ENCODE measurements around the gene TMEM134. TPM values are rescaled to one million over a fixed set of nuclear protein-coding genes. Genes with fewer than 3 reads are reported as not detected.
"Not testable (repeated sequence)": the region's sequence is repeated elsewhere in the genome, so short reads cannot be mapped to it uniquely, and the experiment has no call there.

TMEM134 gene
- total and polyA plus RNA-seq, 2 of the 4 experiments (the other 2 are of a cell fraction) = 12.5 to 55.0 TPM

DNA sequence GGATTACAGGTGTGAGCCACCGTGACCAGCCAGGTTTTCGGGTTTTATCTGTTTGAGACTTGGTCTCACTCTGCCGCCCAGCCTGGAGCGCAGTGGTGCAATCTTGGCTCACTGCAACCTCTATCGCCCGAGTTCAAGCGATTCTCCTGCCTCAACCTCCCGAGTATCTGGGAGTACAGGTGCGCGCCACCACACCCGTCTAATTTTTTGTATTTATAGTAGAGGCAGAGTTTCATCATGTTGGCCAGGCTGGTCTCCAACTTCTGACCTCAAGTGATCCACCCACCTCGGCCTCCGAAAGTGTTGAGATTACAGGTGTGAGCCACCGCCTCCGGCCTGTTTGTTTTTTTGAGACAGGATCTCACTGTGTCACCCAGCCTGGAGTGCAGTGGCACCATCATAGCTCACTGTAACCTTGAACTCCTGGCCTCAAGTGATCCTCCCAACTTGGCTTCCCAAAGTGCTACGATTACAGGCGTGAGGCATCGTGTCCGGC, 41.6 kb downstream of the TMEM134 start:
- peak overlapping the region; percentile 100 for H2AFZ ChIP-seq (replicated peaks; ENCODE audit: low read length, poor library complexity)
- H3K14ac ChIP-seq (replicated peaks; ENCODE audit: low read depth, low read length) = peak overlapping the region; percentile 98
- BruUV-seq (replicated peaks); ATAC-seq (ENCODE audit: low read depth); H3K9me3 ChIP-seq (ENCODE audit: control insufficient read depth, insufficient read depth, low read length); intact Hi-C loops (cut with micrococcal nuclease); H3K27me3 ChIP-seq (ENCODE audit: control insufficient read depth, insufficient read depth, low read length); DNase-seq; in situ Hi-C loops (cut with MboI; ENCODE audit: low sequenced_read_pairs); CTCF ChIA-PET; H2BK20ac ChIP-seq (ENCODE audit: low read depth, low read length); dilution Hi-C loops (cut with HindIII; ENCODE audit: low sequenced_read_pairs, unreplicated experiment); H3K18ac ChIP-seq (ENCODE audit: low read depth, low read length); H3K4me1 ChIP-seq (ENCODE audit: control insufficient read depth, insufficient read depth, low read length); H3K36me3 ChIP-seq (ENCODE audit: control insufficient read depth, insufficient read depth, low read length); H4K20me1 ChIP-seq (ENCODE audit: insufficient read depth, low read length); H3K9me1 ChIP-seq (ENCODE audit: insufficient read depth, low read length); POLR2A ChIA-PET (ENCODE audit: unreplicated experiment): not testable (repeated sequence)
- WGBS, 2 experiments (ENCODE audit: extremely low coverage in 2 of 2, insufficient read length in 1 of 2) = 96% methylated on average over 9 of the region's 19 CpGs; no CpG with 5 or more reads in 1 of the 2 experiments
- peak overlapping the region; percentile 69 for H2BK120ac ChIP-seq (ENCODE audit: low read depth, low read length)
- peaks cover 11 to 29% of the 10 kb centered on the region in 2 experiments for H3K79me1 ChIP-seq (ENCODE audit: low read depth in 1 of 2, low read length in 2 of 2)
- peak overlapping the region; percentile 75 for H3K4me3 ChIP-seq (ENCODE audit: insufficient read depth, low read depth, low read length)
- H3K9ac ChIP-seq (ENCODE audit: low read depth, low read length) = peak overlapping the region; percentile 90
- H2AK9ac ChIP-seq (replicated peaks; ENCODE audit: low read depth, low read length, poor library complexity) = peak overlapping the region; percentile 95
- H3K56ac ChIP-seq (ENCODE audit: extremely low read depth, insufficient read depth, low read length) = peak overlapping the region; percentile 92; the same call in 1 of the 2 replicates
- peak overlapping the region; percentile 92 for H3K23ac ChIP-seq (ENCODE audit: low read depth, low read length)
- peak overlapping the region; percentile 92 for H3K4ac ChIP-seq (ENCODE audit: low read depth, low read length)
- peak overlapping the region; percentile 91 for H2AK5ac ChIP-seq (ENCODE audit: low read depth, low read length)
- H3K27ac ChIP-seq (ENCODE audit: insufficient read depth, low read length) = peak overlapping the region; percentile 80
- peak overlapping the region; percentile 92 for H2BK5ac ChIP-seq (ENCODE audit: low read depth, low read length, poor library complexity, severe bottlenecking)
- H4K8ac ChIP-seq (ENCODE audit: low read depth in 2 of 2, low read length in 2 of 2) = peak overlapping the region; percentile 89 to 95
- peak overlapping the region; percentile 89 for H4K5ac ChIP-seq (ENCODE audit: low read depth, low read length)
- peak overlapping the region; percentile 87 for H3K4me2 ChIP-seq (ENCODE audit: low read depth, low read length)
- peak overlapping the region; percentile 65 for H4K91ac ChIP-seq (ENCODE audit: insufficient read depth, low read depth, low read length)
- peak overlapping the region; percentile 40; the same call in 1 of the 3 replicates for H2BK15ac ChIP-seq (ENCODE audit: low read depth, low read length)

Data from IMR-90 (cell line).